ENCODE measurements around the gene MED7.

MED7 gene

GRCh38 chr5:157109744-157110143 is 32.9 kb downstream of the MED7 start:
- no peaks in the 10 kb centered on the region for H3K36me3 ChIP-seq (ENCODE audit: control insufficient read depth, insufficient read depth, low read length)
- no peaks in the 10 kb centered on the region for H3K27me3 ChIP-seq (ENCODE audit: insufficient read depth, low read length, poor library complexity)
- H3K4me3 ChIP-seq (ENCODE audit: low read length) = no peak overlapping the region
- H3K4me2 ChIP-seq (ENCODE audit: low read length) = no peak overlapping the region
- no peak overlapping the region for H3K9ac ChIP-seq (ENCODE audit: low read length)
- H3K4ac ChIP-seq (ENCODE audit: low read depth, low read length) = no peak overlapping the region
- no peak overlapping the region for H2BK120ac ChIP-seq (ENCODE audit: low read depth, low read length)
- H4K8ac ChIP-seq (ENCODE audit: low read depth, low read length) = no peak overlapping the region
- no peaks in the 10 kb centered on the region for H3K79me2 ChIP-seq (ENCODE audit: control insufficient read depth, insufficient read depth, low read length)
- no peak overlapping the region for H4K5ac ChIP-seq (ENCODE audit: low read length)
- H3K27ac ChIP-seq (ENCODE audit: low read depth, low read length) = no peak overlapping the region
- no peak overlapping the region for H2BK5ac ChIP-seq (ENCODE audit: low read length)
- no peaks in the 10 kb centered on the region for H3K4me1 ChIP-seq (ENCODE audit: control insufficient read depth, low read depth, low read length)
- H3K23ac ChIP-seq (ENCODE audit: low read length) = no peak overlapping the region
- no peak overlapping the region for H3K18ac ChIP-seq (ENCODE audit: low read length)
- no peak overlapping the region for H3K56ac ChIP-seq (ENCODE audit: low read length)
- DNase-seq = no peak
- H2AK5ac ChIP-seq (ENCODE audit: low read length) = no peak overlapping the region
- WGBS (ENCODE audit: extremely low coverage, insufficient coverage, low lambda C conversion rate) = no CpG with 5 or more reads among the region's 1 CpG
- H3K79me1 ChIP-seq (ENCODE audit: low read length) = no peaks in the 10 kb centered on the region
- H2BK15ac ChIP-seq (replicated peaks; ENCODE audit: low read depth) = no peak overlapping the region

- no CpG with 5 or more reads among the region's 4 CpGs for WGBS (ENCODE audit: extremely low coverage, insufficient coverage, low lambda C conversion rate)
- DNase-seq = no peak
- H3K4ac ChIP-seq (ENCODE audit: low read depth, low read length) = no peak within 1 kb of the TSS
Measured at GRCh38 chr5:157108976-157109375, 33.7 kb downstream of the MED7 start, which contains the start of gene HAVCR2. Gene HAVCR2, minus strand, starts transcription at chr5:157109044. Its CDS starts 61 bp downstream, at chr5:157108983.

GRCh38 chr5:157107508-157107907 is 35.2 kb downstream of the MED7 start:
- Histone ChIP-seq H3K23ac (ENCODE audit: low read length) (no peak overlapping the region), H2BK120ac (ENCODE audit: low read depth, low read length) (no peak overlapping the region), H3K9ac (ENCODE audit: low read length) (no peak overlapping the region), H3K27ac (ENCODE audit: low read depth, low read length) (no peak overlapping the region), H3K4me1 (ENCODE audit: control insufficient read depth, low read depth, low read length) (no peaks in the 10 kb centered on the region), H3K4ac (ENCODE audit: low read depth, low read length) (no peak overlapping the region), H3K4me3 (ENCODE audit: low read length) (no peak overlapping the region), H3K79me2 (ENCODE audit: control insufficient read depth, insufficient read depth, low read length) (no peaks in the 10 kb centered on the region), H4K5ac (ENCODE audit: low read length) (no peak overlapping the region), H3K79me1 (ENCODE audit: low read length) (no peaks in the 10 kb centered on the region), H3K4me2 (ENCODE audit: low read length) (no peak overlapping the region), H3K18ac (ENCODE audit: low read length) (no peak overlapping the region), H2BK15ac (replicated peaks; ENCODE audit: low read depth) (no peak overlapping the region), H2BK5ac (ENCODE audit: low read length) (no peak overlapping the region), H4K8ac (ENCODE audit: low read depth, low read length) (no peak overlapping the region), H3K27me3 (ENCODE audit: insufficient read depth, low read length, poor library complexity) (no peaks in the 10 kb centered on the region), H2AK5ac (ENCODE audit: low read length) (no peak overlapping the region), H3K56ac (ENCODE audit: low read length) (no peak overlapping the region), H3K36me3 (ENCODE audit: control insufficient read depth, insufficient read depth, low read length) (no peaks in the 10 kb centered on the region)
- DNase-seq = no peak
- no CpG with 5 or more reads among the region's 3 CpGs for WGBS (ENCODE audit: extremely low coverage, insufficient coverage, low lambda C conversion rate)

More at GRCh38 chr5:157108976-157109375, 33.7 kb downstream of the MED7 start, which contains the start of gene HAVCR2:
- Histone ChIP-seq H3K56ac (ENCODE audit: low read length) (no peak within 1 kb of the TSS), H3K27me3 (ENCODE audit: insufficient read depth, low read length, poor library complexity) (no peaks in the 10 kb centered on the region), H3K4me3 (ENCODE audit: low read length) (no peak within 1 kb of the TSS), H4K8ac (ENCODE audit: low read depth, low read length) (no peak within 1 kb of the TSS), H3K79me1 (ENCODE audit: low read length) (no peaks in the 10 kb centered on the region), H3K79me2 (ENCODE audit: control insufficient read depth, insufficient read depth, low read length) (no peaks in the 10 kb centered on the region), H2BK15ac (replicated peaks; ENCODE audit: low read depth) (no peak within 1 kb of the TSS), H2AK5ac (ENCODE audit: low read length) (no peak within 1 kb of the TSS), H4K5ac (ENCODE audit: low read length) (no peak within 1 kb of the TSS), H3K23ac (ENCODE audit: low read length) (no peak within 1 kb of the TSS), H2BK120ac (ENCODE audit: low read depth, low read length) (no peak within 1 kb of the TSS), H2BK5ac (ENCODE audit: low read length) (no peak within 1 kb of the TSS), H3K4me2 (ENCODE audit: low read length) (no peak within 1 kb of the TSS), H3K27ac (ENCODE audit: low read depth, low read length) (no peak within 1 kb of the TSS), H3K18ac (ENCODE audit: low read length) (no peak within 1 kb of the TSS), H3K36me3 (ENCODE audit: control insufficient read depth, insufficient read depth, low read length) (no peaks in the 10 kb centered on the region), H3K9ac (ENCODE audit: low read length) (no peak within 1 kb of the TSS), H3K4me1 (ENCODE audit: control insufficient read depth, low read depth, low read length) (no peaks in the 10 kb centered on the region)

- Histone ChIP-seq H4K8ac (ENCODE audit: low read depth, low read length) (no peak overlapping the region), H3K79me1 (ENCODE audit: low read length) (no peaks in the 10 kb centered on the region), H3K4me3 (ENCODE audit: low read length) (no peak overlapping the region), H2BK120ac (ENCODE audit: low read depth, low read length) (no peak overlapping the region), H2AK5ac (ENCODE audit: low read length) (no peak overlapping the region), H3K4ac (ENCODE audit: low read depth, low read length) (no peak overlapping the region), H3K27ac (ENCODE audit: low read depth, low read length) (no peak overlapping the region), H3K4me1 (ENCODE audit: control insufficient read depth, low read depth, low read length) (no peaks in the 10 kb centered on the region), H3K36me3 (ENCODE audit: control insufficient read depth, insufficient read depth, low read length) (no peaks in the 10 kb centered on the region), H3K27me3 (ENCODE audit: insufficient read depth, low read length, poor library complexity) (no peaks in the 10 kb centered on the region), H3K4me2 (ENCODE audit: low read length) (no peak overlapping the region), H3K56ac (ENCODE audit: low read length) (no peak overlapping the region), H3K23ac (ENCODE audit: low read length) (no peak overlapping the region), H3K79me2 (ENCODE audit: control insufficient read depth, insufficient read depth, low read length) (no peaks in the 10 kb centered on the region), H2BK5ac (ENCODE audit: low read length) (no peak overlapping the region), H3K18ac (ENCODE audit: low read length) (no peak overlapping the region), H4K5ac (ENCODE audit: low read length) (no peak overlapping the region), H2BK15ac (replicated peaks; ENCODE audit: low read depth) (no peak overlapping the region), H3K9ac (ENCODE audit: low read length) (no peak overlapping the region)
- no peak for DNase-seq
- WGBS (ENCODE audit: extremely low coverage, insufficient coverage, low lambda C conversion rate) = no CpG with 5 or more reads among the region's 14 CpGs
Measured at GRCh38 chr5:157106630-157107461, 35.8 kb downstream of the MED7 start.

- Histone ChIP-seq H3K4me1 (ENCODE audit: control insufficient read depth, low read depth, low read length) (no peaks in the 10 kb centered on the region), H2BK15ac (replicated peaks; ENCODE audit: low read depth) (no peak overlapping the region), H2BK5ac (ENCODE audit: low read length) (no peak overlapping the region), H3K27me3 (ENCODE audit: insufficient read depth, low read length, poor library complexity) (no peaks in the 10 kb centered on the region), H3K9ac (ENCODE audit: low read length) (no peak overlapping the region), H4K5ac (ENCODE audit: low read length) (no peak overlapping the region), H3K79me2 (ENCODE audit: control insufficient read depth, insufficient read depth, low read length) (no peaks in the 10 kb centered on the region), H2AK5ac (ENCODE audit: low read length) (no peak overlapping the region), H3K4ac (ENCODE audit: low read depth, low read length) (no peak overlapping the region), H2BK120ac (ENCODE audit: low read depth, low read length) (no peak overlapping the region), H3K27ac (ENCODE audit: low read depth, low read length) (no peak overlapping the region), H3K4me2 (ENCODE audit: low read length) (no peak overlapping the region), H4K8ac (ENCODE audit: low read depth, low read length) (no peak overlapping the region), H3K23ac (ENCODE audit: low read length) (no peak overlapping the region), H3K56ac (ENCODE audit: low read length) (no peak overlapping the region), H3K36me3 (ENCODE audit: control insufficient read depth, insufficient read depth, low read length) (no peaks in the 10 kb centered on the region), H3K79me1 (ENCODE audit: low read length) (no peaks in the 10 kb centered on the region), H3K18ac (ENCODE audit: low read length) (no peak overlapping the region), H3K4me3 (ENCODE audit: low read length) (no peak overlapping the region)
- no peak for DNase-seq
- WGBS (ENCODE audit: extremely low coverage, insufficient coverage, low lambda C conversion rate) = no CpG with 5 or more reads among the region's 2 CpGs
Measured at GRCh38 chr5:157100140-157100679, 42.5 kb downstream of the MED7 start.
